Nucleus accumbens (tissue), 56 donors: Measurements from ENCODE around the gene CD52.
"Not testable (repeated sequence)": the region's sequence is repeated elsewhere in the genome, so short reads cannot be mapped to it uniquely, and the experiment has no call there.

ENCODE experiments used
- DNase-seq, 56 donors: peaks; one replicate each; lab custom pipeline; 2025; lab: John Stamatoyannopoulos, UW

Gene CD52

DNA sequence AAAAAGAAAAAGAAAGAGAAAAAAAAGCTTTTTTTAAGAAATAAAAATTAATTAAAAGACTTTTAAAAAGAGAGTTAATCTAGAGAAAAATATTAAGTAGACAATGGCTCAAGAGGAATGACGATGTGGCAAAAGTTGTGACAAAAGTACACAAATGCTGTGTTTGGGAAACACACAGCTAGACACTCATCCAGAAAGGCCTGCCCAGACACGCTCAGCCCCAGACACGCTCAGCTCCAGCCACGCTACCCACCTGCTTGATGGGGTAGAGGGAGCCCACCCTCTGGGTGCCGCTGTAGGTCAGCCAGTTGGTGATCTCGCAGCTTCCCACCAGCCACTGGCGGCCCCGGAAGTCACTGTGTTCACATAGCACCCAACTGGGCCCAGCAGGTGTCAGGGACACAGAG lies 10.2 kb downstream of the CD52 start:
- DNase-seq, result no peak

DNA sequence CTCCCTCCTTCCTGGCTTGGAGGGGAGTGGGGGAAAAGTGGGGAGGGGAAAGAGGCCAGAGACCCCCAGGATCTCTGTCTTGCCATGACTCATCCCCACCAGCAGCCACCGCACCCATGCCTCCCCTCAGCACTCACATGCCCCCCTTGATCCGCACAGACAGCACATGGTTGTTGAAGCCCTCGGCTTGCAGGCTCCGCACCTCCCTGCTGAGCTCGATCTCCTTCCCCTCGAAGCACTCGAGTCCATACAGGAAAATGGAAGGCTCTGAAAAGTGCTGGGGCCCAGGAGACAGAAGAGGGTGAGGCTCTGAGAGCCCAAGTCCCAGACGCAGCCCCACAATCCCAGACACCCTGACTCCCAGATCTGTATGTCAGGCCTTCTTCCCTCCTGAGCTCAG lies 10.8 kb downstream of the CD52 start:
- no peak for DNase-seq

DNA sequence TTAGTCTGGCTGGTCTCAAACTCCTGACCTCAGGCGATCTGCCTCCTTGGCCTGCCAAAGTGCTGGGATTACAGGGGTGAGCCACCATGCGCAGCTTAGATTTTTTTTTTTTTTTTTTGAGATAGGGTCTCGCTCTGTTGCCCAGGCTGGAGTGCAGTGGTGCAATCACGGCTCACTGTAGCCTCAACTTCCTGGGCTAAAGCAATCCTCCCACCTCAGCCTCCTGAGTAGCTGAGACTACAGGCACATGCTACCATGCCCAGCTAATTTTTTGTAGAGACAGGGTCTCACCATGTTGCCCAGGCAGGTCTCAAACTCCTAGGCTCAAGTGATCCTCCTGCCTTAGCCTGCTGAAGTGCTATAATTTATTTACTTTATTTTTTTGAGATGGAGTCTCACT lies 11.6 kb downstream of the CD52 start:
- not testable (repeated sequence) for DNase-seq

DNA sequence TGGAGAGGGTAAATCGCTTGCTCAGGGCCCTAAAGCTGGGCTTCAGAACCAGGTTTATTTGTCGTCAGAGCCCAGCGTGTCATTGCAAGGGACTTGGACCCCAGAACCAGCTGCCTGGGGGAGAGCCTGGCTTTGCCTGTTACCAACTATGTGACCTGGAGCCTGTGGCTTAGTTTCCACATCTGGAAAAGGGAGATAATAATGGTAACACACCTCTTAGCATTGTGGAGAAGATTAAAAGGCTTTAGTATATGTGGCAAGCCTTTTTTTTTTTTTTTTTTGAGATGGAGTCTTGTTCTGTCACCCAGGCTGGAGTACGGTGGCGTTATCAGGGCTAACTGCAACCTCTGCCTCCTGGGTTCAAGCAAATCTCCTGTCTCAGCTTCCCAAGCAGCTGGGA lies 12.5 kb downstream of the CD52 start:
- no peak for DNase-seq

DNA sequence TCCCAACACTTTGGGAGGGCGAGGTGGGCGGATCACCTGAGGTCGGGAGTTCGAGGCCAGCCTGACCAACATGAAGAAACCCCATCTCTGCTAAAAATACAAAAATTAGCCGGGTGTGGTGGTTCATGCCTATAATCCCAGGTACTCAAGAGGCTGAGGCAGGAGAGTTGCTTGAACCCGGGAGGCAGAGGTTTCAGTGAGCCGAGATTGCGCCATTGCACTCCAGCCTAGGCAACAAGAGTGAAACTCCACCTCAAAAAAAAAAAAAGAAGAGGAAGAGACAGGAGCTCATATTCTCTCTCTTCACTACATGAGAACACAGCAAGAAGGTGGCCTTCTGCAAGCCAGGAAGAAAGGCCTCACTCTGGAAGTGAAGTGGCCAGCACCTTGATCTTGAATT lies 15.6 kb downstream of the CD52 start:
- not testable (repeated sequence) for DNase-seq

DNA sequence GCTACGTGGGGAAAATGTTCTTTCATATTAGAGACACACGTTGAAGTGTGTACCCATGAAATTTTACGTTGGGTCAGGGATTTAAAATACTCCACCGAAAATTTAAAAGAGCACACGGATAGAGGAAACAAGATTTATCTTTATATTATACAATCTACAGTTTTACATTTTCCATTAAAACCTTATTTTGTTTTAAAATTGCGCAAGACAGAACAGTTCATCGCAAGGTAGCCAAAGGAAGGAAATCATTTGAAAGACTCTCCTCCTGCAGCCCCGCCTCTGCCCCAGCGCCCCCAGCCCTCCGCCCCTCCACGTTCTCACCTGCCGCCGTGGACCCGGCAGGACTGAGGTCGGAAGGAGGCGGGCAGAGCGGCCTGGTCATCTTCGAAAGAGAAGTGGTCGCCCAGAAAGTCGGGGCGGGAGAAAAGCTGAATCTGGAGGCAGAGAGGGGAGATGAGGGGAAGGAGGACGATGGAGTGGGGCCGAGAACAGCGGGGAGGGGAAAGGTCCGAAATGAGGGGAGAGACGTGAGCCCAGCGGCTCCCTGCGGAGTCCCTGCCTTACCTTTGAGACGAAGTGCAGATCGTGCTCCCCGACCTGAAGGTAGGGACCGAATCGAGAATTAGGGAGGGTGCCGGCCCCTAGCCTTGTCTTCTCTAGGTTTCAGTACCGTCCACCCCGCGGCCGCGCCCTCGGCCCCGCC lies 18.2 kb downstream of the CD52 start:
- no peak for DNase-seq

DNA sequence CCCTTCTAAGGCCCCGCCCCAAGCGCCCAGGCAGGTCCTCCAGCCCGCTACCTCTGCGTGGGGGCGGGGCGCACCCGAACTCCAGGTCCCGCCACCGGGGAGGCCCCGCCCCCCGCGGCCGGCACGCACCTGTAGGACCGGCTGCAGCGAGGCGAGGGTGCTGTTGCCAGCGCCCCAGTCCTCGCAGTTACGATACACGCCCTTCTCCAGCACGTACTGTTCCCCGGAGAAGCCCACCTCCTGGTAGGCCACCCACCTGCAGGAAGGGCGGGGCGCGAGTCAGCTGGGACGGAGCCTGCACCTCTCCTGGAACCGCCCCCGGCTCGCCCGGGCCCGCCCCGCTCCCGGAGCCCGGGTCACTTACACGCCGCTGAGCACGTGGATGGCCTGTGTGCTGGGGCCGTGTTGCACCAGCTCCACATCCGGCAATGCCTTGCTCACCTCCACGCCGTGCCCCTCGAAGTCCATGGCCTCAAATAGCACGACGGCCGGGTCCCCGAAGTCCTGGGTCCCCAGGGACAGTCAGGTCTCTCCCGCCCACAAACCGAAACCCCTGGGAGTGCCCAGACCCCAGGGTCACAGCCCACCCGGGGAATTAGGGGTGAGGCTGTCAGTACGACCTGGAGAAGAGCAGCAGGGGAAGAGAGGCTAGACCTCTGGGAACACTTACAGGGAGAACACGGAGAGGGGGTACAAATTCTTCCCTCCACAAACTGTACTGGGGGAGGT lies 18.9 kb downstream of the CD52 start:
- peak in 21 of 56 donors; percentile 2 to 70 (median 25) for DNase-seq

DNA sequence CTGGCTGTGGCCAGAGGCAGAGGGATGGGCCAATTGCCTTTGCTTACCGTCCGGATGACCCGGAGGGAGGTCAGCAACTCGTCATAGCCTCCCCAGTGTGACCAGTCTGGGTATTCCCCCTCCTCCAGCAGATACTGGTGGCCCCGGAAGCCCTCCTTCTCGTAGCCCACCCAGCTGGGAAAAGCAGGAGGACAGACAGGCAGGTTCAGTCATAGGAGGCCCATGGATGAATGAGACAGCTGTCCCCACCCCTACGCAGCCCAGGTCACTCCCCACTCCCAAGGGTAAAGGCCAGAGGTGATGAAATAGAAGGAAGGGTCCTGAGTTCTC lies 19.4 kb downstream of the CD52 start:
- no peak for DNase-seq

DNA sequence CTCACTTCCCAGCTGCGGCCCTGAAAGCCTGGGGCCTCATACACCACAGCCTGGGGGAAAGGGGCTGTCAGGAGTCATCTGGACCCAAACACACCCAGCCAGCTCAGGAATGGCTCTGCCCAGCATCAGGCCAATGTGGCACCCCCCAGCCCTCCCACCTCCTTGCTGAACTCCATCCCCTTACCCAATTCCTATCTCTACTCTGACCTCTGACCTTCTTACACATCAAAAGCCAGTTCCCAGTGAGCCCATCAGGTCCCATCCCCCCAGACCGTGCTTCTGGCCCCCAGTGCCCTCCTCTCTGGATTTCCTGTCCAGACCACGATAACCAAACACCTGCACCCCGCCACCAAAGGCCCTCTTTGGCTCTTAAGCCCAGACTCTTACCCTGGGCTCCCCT lies 19.9 kb downstream of the CD52 start:
- DNase-seq, result no peak

DNA sequence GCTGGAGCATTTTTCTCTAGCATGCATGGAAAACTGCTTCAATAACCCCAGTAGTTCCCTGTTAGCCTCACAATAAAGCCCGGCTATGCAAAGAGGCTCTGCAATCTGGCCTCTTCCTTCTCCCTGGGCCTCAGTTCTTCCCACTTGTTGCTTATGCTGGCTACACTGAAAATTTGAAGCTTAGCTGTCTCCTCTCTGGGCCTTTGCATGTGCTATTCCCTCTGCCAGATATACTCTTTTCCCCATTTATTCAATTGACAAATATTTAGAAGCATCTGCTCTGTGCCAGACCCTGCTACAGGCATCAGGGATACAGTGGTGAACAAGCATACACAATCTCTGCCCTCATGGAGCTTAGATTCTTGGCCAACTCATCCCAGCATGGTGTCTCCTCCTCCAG lies 20.9 kb downstream of the CD52 start:
- DNase-seq, result no peak

DNA sequence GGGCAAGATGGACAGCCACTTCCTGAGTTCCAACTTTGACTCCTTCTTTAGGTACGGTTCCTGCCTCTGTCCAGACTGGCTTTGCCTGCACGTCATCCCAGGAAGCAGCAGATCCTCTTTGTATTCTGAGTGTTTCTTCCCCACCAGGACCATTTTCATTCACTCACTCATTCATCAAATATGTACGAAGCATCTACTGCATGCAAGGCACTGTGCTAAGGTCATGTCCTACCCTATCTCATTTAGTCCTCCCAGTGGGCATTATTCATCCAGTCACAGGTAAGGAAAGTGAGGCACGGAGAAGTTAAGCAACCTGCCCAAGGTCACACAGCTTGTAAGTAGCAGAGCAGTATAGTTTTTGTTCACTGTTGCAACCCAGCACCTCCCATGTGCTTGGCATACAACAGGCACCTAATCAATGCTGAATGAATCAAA lies 22.3 kb downstream of the CD52 start:
- no peak for DNase-seq

DNA sequence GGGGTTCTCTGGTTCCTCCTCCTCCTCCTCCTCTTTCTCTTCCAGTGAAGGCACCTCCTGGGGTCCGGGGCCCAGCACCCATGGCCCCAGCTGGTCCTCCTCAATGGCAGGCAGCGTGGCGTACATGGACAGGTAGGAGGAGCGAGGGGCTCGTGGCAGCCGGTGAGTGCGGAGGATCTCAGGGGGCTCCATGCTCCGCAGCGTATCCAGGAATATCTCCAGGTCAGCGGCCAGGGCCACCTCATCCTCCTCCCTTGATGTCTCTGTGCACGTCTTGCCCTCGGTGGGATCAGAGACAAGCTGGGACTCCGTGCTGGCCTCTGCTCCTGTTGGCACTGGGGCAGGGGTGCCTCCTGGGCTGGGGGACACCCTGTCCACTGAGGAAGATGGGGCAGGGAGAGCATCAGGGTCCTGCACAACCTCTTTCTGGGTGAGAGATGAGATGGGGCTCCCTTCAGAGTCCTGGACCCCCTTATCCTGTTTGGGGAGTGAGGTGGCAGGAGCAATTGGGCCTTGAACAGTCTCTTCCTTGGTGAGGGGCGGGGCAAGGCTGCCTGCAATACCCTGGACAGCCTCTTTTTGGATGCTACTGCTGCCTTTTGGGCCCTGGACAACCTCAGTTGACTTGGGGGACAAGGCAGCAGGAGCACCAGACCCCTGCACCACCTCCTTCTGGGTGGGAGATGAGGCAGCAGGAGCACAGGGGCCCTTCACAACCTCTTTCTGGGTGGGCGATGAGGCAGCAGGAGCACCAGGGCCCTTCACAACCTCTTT lies 26.6 kb downstream of the CD52 start:
- DNase-seq, result no peak

DNA sequence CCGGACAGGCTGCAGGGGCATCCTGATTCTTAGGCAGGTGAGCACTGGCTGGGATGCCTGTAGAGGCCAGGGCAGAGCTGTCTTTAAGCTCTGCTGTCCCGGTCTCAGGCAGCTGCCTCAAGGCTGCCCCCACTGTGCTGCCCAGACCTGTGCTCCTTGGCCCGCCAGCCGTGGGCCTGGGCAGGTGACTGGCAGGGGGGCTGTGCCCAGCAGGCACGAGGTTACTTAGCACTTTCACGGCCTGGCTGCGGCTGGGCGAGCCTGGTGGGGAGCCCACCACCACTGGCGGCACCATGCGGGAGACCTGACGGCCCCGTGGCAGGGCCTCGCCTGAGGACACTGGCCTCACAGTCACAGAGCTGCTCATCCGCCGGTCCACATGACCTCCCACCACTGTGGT lies 28.0 kb downstream of the CD52 start:
- no peak for DNase-seq

DNA sequence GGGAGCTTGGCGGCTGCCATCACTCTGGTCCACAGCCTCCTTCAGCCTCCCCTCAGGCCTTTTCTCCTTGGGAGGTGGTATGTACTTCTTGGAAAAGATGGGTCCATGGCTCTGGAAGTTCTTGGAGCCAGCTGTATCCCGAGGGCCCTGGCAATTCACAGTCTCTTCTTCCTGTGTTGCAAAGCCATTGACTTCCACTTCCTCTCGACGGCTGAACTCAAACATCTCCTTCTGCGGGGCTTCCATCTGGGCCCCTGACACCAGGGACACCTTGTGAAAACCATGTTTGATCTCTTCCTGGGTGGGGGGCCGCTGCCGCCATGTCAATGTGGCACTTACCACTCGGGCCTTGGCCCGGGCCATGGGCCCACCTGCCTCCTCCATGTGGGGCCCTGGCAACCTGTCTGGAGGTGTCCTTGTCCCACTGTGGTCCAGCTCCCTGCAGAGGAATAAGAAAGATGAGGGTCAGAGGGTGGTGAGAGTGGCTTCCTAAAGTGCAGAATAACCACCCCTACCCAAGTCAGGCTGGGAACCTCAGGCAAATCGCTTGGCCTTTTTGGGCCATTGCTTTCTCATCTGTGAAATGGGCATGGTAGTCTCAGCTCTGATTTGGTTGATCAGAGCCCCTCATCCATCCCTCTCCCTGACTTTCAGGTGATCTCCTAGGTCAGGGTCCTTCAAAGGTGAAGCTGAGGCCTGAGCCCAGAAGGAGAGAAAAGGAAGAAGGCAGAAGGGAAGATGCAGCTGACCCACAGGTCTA lies 28.7 kb downstream of the CD52 start:
- no peak for DNase-seq

DNA sequence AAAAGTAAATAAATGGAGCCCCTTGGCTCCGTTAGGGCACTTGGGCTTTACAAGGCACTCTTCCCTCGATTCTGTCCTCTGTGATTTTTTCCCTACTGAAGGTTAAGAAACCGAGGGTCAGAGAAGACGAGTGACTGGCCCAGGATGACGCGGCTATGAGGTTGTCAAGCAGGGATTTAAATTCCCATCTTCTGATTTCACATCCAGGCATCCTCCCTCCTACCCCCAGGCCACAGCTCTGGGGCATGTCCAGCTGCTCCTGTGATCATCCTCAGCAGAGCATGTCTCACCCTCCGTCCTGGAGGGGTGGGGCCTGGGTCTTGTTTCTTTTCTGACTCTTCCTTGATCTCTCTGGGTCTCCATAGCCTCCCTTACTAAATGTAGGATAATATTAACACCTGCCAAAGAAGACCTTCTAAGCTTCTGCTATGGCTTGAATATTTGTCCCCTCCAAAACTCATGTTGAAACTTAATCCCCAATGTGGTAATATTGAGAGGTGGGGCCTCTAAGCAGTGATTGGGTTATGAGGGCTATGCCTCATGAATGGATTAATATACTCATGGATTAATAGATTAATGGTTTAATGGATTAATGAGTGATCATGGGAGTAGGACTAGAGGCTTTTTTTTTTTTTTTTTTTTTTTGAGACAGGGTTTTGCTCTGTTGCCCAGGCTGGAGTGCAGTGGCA lies 31.6 kb downstream of the CD52 start:
- DNase-seq, result no peak

DNA sequence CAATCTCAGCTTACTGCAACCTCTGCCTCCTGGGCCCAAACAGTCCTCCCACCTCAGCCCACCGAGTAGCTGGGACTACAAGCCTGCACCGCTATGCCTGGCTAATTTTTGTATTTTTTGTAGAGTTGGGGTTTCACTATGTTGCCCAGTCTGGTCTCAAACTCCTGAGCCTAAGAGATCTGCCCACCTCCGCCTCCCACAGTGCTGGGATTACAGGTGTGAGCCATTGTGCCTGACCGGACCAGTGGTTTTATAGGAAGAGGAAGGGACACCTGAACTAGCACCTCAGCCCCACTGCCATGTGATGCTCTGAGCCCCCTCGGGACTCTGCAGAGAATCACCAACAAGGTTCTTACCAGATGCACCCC lies 32.1 kb downstream of the CD52 start:
- DNase-seq, result no peak

DNA sequence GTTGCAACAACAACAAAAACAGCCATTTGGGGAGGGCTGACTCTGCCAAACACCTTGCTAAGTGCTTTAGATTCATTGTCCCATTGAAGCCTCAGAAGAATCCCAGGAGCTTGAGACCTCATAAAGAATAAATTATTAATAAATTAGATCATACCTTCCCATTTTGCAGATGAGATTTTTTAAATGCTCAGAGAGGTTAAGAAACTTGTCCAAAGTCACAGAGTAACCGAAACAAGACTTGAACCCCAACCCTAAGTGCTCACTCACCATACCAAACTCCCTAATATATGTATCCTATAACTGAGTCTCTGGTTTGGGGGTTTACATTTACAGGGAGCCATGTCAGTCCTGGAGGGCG lies 32.6 kb downstream of the CD52 start:
- DNase-seq, result no peak

DNA sequence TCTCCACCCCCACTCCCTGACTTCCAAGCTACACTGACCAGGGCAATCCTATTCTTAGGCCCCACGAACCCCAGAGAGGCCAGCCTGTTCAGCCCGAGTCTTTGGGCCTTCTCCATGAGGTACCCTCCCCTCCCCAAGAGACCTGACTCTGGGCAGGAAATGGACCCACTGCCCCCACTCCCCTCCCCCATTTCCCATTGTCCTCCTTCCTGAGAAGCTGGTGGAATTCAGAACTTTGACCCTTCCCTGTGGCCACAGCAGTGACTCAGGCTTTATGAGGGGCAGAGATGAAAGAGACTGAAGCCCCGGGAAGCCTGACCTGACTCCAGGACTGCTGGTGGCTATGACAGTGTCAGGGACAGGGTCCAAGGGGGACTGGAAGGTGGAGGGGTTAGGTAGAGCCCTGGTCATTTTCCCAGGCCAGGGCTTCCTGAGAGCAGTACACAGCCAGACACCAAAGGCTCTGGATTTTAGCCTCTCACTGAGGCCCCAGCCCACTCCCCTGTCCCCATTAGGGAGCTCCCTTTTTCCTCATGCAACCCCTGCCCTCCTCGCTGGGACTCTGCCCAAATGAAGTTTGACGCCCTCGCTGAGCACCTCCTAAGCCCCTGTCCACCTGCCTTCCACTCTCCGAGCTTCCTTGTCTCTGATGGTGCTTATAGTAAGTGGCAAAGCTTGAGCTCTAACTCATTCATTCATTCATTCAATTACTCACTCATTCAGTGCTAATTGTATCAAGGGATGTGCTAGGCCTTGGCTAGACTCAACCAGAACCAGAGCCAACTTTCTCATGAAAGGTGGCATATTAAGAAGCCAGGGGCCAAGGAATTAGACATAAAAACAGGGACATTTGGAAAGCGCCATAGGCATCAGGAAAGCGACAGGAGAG lies 33.2 kb downstream of the CD52 start:
- no peak for DNase-seq

DNA sequence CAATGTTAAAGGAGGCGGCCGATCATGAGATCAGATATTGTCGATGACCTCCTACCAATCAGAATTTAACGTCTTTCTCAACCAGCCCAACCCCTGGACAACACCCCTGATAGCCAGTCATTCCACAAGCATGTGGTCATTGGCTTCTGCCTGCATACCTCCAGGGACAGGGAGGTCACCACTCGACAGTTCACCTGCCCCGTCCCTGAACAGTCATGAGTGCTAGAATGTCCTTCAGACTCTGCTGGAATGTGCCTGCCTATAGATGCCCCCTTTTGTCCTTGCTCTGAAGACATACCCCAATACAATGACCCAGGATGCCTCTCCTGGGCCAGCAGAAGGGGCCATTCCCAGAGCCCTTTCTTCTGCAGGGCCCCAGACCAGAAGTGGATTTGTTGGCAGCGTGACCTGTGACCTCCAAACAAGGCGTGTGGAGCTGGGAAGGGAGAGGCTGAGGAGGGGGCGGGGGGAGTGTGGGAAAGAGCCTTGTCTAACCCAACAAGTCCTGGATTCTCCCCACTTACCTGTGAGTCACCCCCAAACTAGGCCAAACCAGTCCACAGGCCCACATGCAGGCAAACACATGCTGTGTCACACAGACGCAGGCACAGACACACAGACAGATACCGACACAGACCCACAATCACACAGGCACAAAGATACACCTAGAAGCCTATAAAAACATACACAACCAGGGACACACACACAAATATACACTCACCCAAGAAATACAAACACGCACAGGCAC lies 34.0 kb downstream of the CD52 start:
- no peak for DNase-seq
